ENCODE results near the gene USP34.

DNA sequence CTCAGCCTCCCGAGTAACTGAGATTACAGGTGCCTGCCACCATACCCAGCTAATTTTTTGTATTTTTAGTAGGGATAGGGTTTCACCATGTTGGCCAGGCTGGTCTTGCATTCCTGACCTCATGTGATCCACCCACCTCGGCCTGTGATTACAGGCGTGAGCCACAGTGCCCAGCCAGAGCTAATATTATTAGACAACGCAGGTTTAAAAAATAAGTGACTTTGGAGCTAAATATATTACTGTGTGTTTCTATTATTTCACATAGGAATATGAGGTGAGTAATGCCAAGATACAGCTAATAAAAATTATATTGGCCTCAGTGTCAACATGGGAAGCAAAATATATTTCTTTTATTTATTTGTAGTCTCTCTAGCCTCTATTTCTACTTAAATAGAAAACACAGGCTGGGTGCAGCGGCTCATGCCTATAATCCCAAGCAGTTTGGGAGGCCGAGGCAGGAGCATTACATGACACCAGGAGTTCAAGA, 188.7 kb downstream of the USP34 start:
- TF ChIP-seq, protein P1, sequence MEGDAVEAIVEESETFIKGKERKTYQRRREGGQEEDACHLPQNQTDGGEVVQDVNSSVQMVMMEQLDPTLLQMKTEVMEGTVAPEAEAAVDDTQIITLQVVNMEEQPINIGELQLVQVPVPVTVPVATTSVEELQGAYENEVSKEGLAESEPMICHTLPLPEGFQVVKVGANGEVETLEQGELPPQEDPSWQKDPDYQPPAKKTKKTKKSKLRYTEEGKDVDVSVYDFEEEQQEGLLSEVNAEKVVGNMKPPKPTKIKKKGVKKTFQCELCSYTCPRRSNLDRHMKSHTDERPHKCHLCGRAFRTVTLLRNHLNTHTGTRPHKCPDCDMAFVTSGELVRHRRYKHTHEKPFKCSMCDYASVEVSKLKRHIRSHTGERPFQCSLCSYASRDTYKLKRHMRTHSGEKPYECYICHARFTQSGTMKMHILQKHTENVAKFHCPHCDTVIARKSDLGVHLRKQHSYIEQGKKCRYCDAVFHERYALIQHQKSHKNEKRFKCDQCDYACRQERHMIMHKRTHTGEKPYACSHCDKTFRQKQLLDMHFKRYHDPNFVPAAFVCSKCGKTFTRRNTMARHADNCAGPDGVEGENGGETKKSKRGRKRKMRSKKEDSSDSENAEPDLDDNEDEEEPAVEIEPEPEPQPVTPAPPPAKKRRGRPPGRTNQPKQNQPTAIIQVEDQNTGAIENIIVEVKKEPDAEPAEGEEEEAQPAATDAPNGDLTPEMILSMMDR (IDR thresholded peaks at IDR 0.05; ENCODE audit: low read length) = no peak
- TF ChIP-seq EZH2 (optimal IDR thresholded peaks at IDR 0.05; ENCODE audit: low read depth, low read length) = no peak

All from MM.1S (cell line).